H1 (cell line): ENCODE data around the gene LHFPL6. TPM values are rescaled to one million over a fixed set of nuclear protein-coding genes. Genes with fewer than 3 reads are reported as not detected.

Experiments used
- CTCF ChIA-PET: fragments of 300-600 bp; sonication (Branson Sonifier 250); formaldehyde crosslinking; loops from one replicate; lab custom pipeline; 2021; ENCODE audit not compliant: partially characterized antibody; lab: Charles Lee
- POLR2A ChIA-PET: fragments of 300-600 bp; sonication (Branson Sonifier 250); formaldehyde crosslinking; loops from one replicate; lab custom pipeline; 2021; ENCODE audit warnings: inconsistent platforms; ENCODE audit not compliant: partially characterized antibody; lab: Charles Lee
- DNase-seq, 2 experiments: peaks; one replicate each; pipeline versions ENCODE4 v3.0.0 to v3.0.0-alpha.2; 2010 to 2022; ENCODE audit warnings: low spot score in 2 of 2, low read depth in 1 of 2, mixed read lengths in 1 of 2
- FAIRE-seq: peaks from 2 replicates; lab custom pipeline; 2011; peaks lifted over from hg19 to GRCh38; lab: Jason Lieb, UNC
- H2AFZ ChIP-seq: 2 replicates; pipeline ENCODE4 v1.8.1; 2012; ENCODE audit warnings: low read length, inconsistent platforms
- H2AK5ac ChIP-seq: 2 replicates; pipeline ENCODE4 v1.6.1; 2013; ENCODE audit warnings: low read depth, low read length
- H2BK120ac ChIP-seq: replicated peaks from 2 replicates; pipeline ENCODE3; 2013; ENCODE audit warnings: low read depth, low read length, inconsistent platforms
- H2BK12ac ChIP-seq: 2 replicates; pipeline ENCODE4 v1.6.1; 2013; ENCODE audit warnings: low read depth, low read length
- H2BK15ac ChIP-seq: 2 replicates; pipeline ENCODE4 v1.6.1; 2013; ENCODE audit warnings: low read length
- H2BK20ac ChIP-seq: 2 replicates; pipeline ENCODE4 v1.6.1; 2013; ENCODE audit warnings: low read length
- H2BK5ac ChIP-seq: 2 replicates; pipeline ENCODE4 v1.6.1; 2013; ENCODE audit warnings: low read depth, low read length
- H3K14ac ChIP-seq: 2 replicates; pipeline ENCODE4 v1.6.1; 2013; ENCODE audit warnings: inconsistent platforms; ENCODE audit not compliant: insufficient read length
- H3K18ac ChIP-seq: 2 replicates; pipeline ENCODE4 v1.6.1; 2013; ENCODE audit warnings: low read length; ENCODE audit errors: extremely low read depth
- H3K23ac ChIP-seq: 2 replicates; pipeline ENCODE4 v1.6.1; 2013; ENCODE audit warnings: inconsistent platforms; ENCODE audit not compliant: insufficient read length
- H3K23me2 ChIP-seq: 2 replicates; pipeline ENCODE4 v1.6.1; 2013; ENCODE audit warnings: low read depth, low read length
- H3K27ac ChIP-seq: 2 replicates; pipeline ENCODE4 v1.6.1; 2011; ENCODE audit warnings: low read depth, low read length, inconsistent platforms
- H3K27me3 ChIP-seq, 4 experiments: replicated peaks in 1 of 4; 1 replicate in 1 of 4; 2 replicates in 3 of 4; pipeline versions ENCODE4 v1.6.1 to v1.8.1; 2011 to 2013; ENCODE audit warnings: low read length in 3 of 4, mild to moderate bottlenecking in 3 of 4, inconsistent platforms in 2 of 4, mixed read lengths in 2 of 4, moderate library complexity in 1 of 4; ENCODE audit not compliant: control insufficient read depth in 3 of 4, insufficient read depth in 3 of 4; ENCODE audit errors: extremely low read depth in 1 of 4
- H3K36me3 ChIP-seq, 4 experiments: 2 replicates each; pipeline versions ENCODE4 v1.6.1 to v1.8.1; 2011 to 2013; ENCODE audit warnings: mild to moderate bottlenecking in 4 of 4, low read length in 3 of 4, moderate library complexity in 2 of 4, control low read depth in 1 of 4, inconsistent platforms in 1 of 4; ENCODE audit not compliant: insufficient read depth in 4 of 4, control insufficient read depth in 2 of 4
- H3K4ac ChIP-seq: replicated peaks from 2 replicates; pipeline ENCODE3; 2013; ENCODE audit warnings: low read length, low read depth, mixed read lengths, inconsistent platforms; ENCODE audit not compliant: insufficient read length
- H3K4me1 ChIP-seq, 4 experiments: replicated peaks in 1 of 4; 1 replicate in 1 of 4; 2 replicates in 3 of 4; pipeline versions ENCODE4 v1.6.1 to v1.8.1; 2011 to 2013; ENCODE audit warnings: low read length in 3 of 4, inconsistent platforms in 2 of 4, mixed read lengths in 1 of 4; ENCODE audit not compliant: insufficient read depth in 4 of 4, control insufficient read depth in 3 of 4
- H3K4me2 ChIP-seq, 2 experiments: 2 replicates each; pipeline versions ENCODE4 v1.6.1 to v1.8.1; 2011 to 2013; ENCODE audit warnings: low read depth in 2 of 2, low read length in 2 of 2, control low read depth in 1 of 2, inconsistent platforms in 1 of 2, mild to moderate bottlenecking in 1 of 2; ENCODE audit not compliant: insufficient read depth in 1 of 2
- H3K4me3 ChIP-seq, 4 experiments: fragments of 200-600, 300-600 bp in 1 of 4; sonication (generic), shearing (Covaris generic), sonication (Bioruptor Twin) in 1 of 4; 2 replicates each; pipeline versions ENCODE4 v1.5.1 to v1.8.1; 2011 to 2016; ENCODE audit warnings: low read length in 4 of 4, low read depth in 3 of 4, control low read depth in 2 of 4, inconsistent platforms in 2 of 4, mild to moderate bottlenecking in 2 of 4, mixed read lengths in 1 of 4, moderate library complexity in 1 of 4; ENCODE audit not compliant: insufficient read depth in 2 of 4; ENCODE audit errors: extremely low read depth in 1 of 4
- H3K56ac ChIP-seq: replicated peaks from 2 replicates; pipeline ENCODE3; 2013; ENCODE audit warnings: low read depth, mild to moderate bottlenecking, mixed read lengths, low read length, inconsistent platforms; ENCODE audit not compliant: insufficient read length
- H3K79me1 ChIP-seq: 2 replicates; pipeline ENCODE4 v1.6.1; 2013; ENCODE audit warnings: low read depth, low read length, control low read depth
- H3K79me2 ChIP-seq, 2 experiments: 2 replicates each; pipeline versions ENCODE4 v1.6.1 to v1.8.1; 2012 to 2013; ENCODE audit warnings: low read length in 2 of 2, mild to moderate bottlenecking in 2 of 2, inconsistent platforms in 1 of 2; ENCODE audit not compliant: insufficient read depth in 2 of 2, control insufficient read depth in 1 of 2
- H3K9ac ChIP-seq, 4 experiments: replicated peaks in 1 of 4; 1 replicate in 1 of 4; 2 replicates in 3 of 4; pipeline versions ENCODE4 v1.6.1 to v1.8.1; 2011 to 2013; ENCODE audit warnings: low read depth in 3 of 4, low read length in 3 of 4, control low read depth in 2 of 4, mild to moderate bottlenecking in 2 of 4, moderate library complexity in 2 of 4, inconsistent platforms in 1 of 4; ENCODE audit errors: extremely low read depth in 1 of 4
- H3K9me3 ChIP-seq, 2 experiments: 2 replicates each; pipeline versions ENCODE4 v1.6.1 to v1.8.1; 2012 to 2013; ENCODE audit warnings: mild to moderate bottlenecking in 2 of 2, moderate library complexity in 2 of 2, control low read depth in 1 of 2, inconsistent platforms in 1 of 2, low read depth in 1 of 2, low read length in 1 of 2, mixed read lengths in 1 of 2; ENCODE audit not compliant: insufficient read depth in 2 of 2
- H4K20me1 ChIP-seq, 2 experiments: replicated peaks in 1 of 2; 2 replicates each; pipeline versions ENCODE3 to v1.8.1; 2011 to 2013; ENCODE audit warnings: inconsistent platforms in 2 of 2, low read length in 2 of 2, mild to moderate bottlenecking in 1 of 2; ENCODE audit not compliant: insufficient read depth in 2 of 2, control insufficient read depth in 1 of 2
- H4K5ac ChIP-seq: 2 replicates; pipeline ENCODE4 v1.6.1; 2013; ENCODE audit warnings: low read length, low read depth, mixed read lengths, inconsistent platforms; ENCODE audit not compliant: insufficient read length
- H4K8ac ChIP-seq: 2 replicates; pipeline ENCODE4 v1.8.0; 2013; ENCODE audit warnings: mild to moderate bottlenecking, moderate library complexity, low read length, inconsistent platforms; ENCODE audit not compliant: insufficient read depth; ENCODE audit errors: extremely low read depth
- H4K91ac ChIP-seq: replicated peaks from 2 replicates; pipeline ENCODE3; 2013; ENCODE audit warnings: low read length, mixed read lengths, inconsistent platforms; ENCODE audit not compliant: insufficient read length
- ATF3 ChIP-seq: IDR thresholded peaks from 2 replicates; pipeline ENCODE4 v1.6.1; 2011; ENCODE audit warnings: low read depth, mild to moderate bottlenecking, low read length; ENCODE audit not compliant: insufficient read depth
- CTBP2 ChIP-seq: IDR thresholded peaks from 2 replicates; pipeline ENCODE4 v1.7.0; 2011; ENCODE audit warnings: borderline replicate concordance, mild to moderate bottlenecking, moderate library complexity, mixed read lengths, low read length; ENCODE audit not compliant: insufficient read depth, insufficient read length
- EP300 ChIP-seq, 2 experiments: IDR thresholded peaks; 1 replicate in 1 of 2; 2 replicates in 1 of 2; pipeline ENCODE4 v1.6.1; 2011 to 2012; ENCODE audit warnings: low read depth in 2 of 2, low read length in 2 of 2, mild to moderate bottlenecking in 2 of 2, borderline replicate concordance in 1 of 2, inconsistent platforms in 1 of 2, moderate library complexity in 1 of 2
- FOSL1 ChIP-seq: IDR thresholded peaks from 2 replicates; pipeline ENCODE4 v1.6.1; 2011; ENCODE audit warnings: mild to moderate bottlenecking, low read depth, low read length, moderate library complexity; ENCODE audit not compliant: insufficient read depth
- KDM5A ChIP-seq: fragments of 200-600 bp; IDR thresholded peaks from 2 replicates; pipeline ENCODE4 v1.7.1; 2012; ENCODE audit warnings: mild to moderate bottlenecking, low read length, inconsistent platforms, mixed read lengths
- RFX5 ChIP-seq: IDR thresholded peaks from 2 replicates; pipeline ENCODE4 v1.6.1; 2011; ENCODE audit warnings: low read depth, low read length, improper control_type of control experiment, borderline replicate concordance
- RNF2 ChIP-seq: fragments of 200-900, 300-1000 bp; sonication (generic); IDR thresholded peaks from 2 replicates; pipeline ENCODE4 v1.7.1; 2016; ENCODE audit warnings: borderline replicate concordance, low read depth, mild to moderate bottlenecking, antibody characterized with exemption, low read length; ENCODE audit not compliant: poor library complexity, severe bottlenecking; ENCODE audit errors: missing control alignments
- SIX5 ChIP-seq: IDR thresholded peaks from 2 replicates; pipeline ENCODE4 v1.6.1; 2011; ENCODE audit warnings: mild to moderate bottlenecking, low read depth, low read length
- SP2 ChIP-seq: IDR thresholded peaks from 2 replicates; pipeline ENCODE4 v1.6.1; 2012; ENCODE audit warnings: mild to moderate bottlenecking, low read length, inconsistent platforms
- TBP ChIP-seq: IDR thresholded peaks from 2 replicates; pipeline ENCODE4 v1.6.1; 2011; ENCODE audit warnings: low read depth, low read length, improper control_type of control experiment
- TCF12 ChIP-seq: IDR thresholded peaks from 2 replicates; pipeline ENCODE4 v1.6.1; 2011; ENCODE audit warnings: low read depth, mild to moderate bottlenecking, low read length
- WGBS, 2 experiments: shearing (Covaris generic) in 1 of 2; methylation state at CpG; one replicate each; pipeline versions ENCODE4 v1.1.6 to v1.1.7; 2013 to 2015; ENCODE audit warnings: low lambda C conversion rate in 2 of 2, mixed read lengths in 2 of 2, inconsistent platforms in 1 of 2, low coverage in 1 of 2, missing lambda C conversion rate in 1 of 2; ENCODE audit not compliant: insufficient replicate concordance in 2 of 2, insufficient coverage in 1 of 2, insufficient read length in 1 of 2; ENCODE audit errors: extremely low coverage in 1 of 2, missing lambda C conversion rate in 1 of 2; 5-methylcytosine and 5-hydroxymethylcytosine counted together
- polyA plus RNA-seq, 7 experiments: library from polyadenylated mRNA; depleted of rRNA in 3 of 7; stranded (reverse) in 5 of 7; unstranded in 2 of 7; fragments of >200 nt in 5 of 7; fragments of 200-250 nt in 2 of 7; gene quantifications; 1 replicate in 5 of 7; 2 replicates in 1 of 7; 4 replicates in 1 of 7; pipeline versions ENCODE4 v1.2.1 to v1.2.3, GENCODE V29; 2011 to 2013; ENCODE audit warnings: missing spikeins in 2 of 7, mixed read lengths in 2 of 7
- total RNA-seq: library from RNA; stranded (reverse); fragmentation: NEBNext Ultra II Directional; extraction: Animal tissue kit (Norgen Biotek cat#: 25700); gene quantifications from 2 replicates; pipeline ENCODE4 v1.2.1, GENCODE V29; 2021
- TF ChIP-seq, protein P1 (sequence below): IDR thresholded peaks from 2 replicates; pipeline ENCODE4 v1.6.1; 2011; ENCODE audit warnings: low read length, improper control_type of control experiment

LHFPL6 gene
- total and polyA plus RNA-seq, 2 of the 8 experiments (the other 6 are each of a cell fraction or from before 2014, with no cell fraction given): 7.6 to 17.0 TPM

DNA sequence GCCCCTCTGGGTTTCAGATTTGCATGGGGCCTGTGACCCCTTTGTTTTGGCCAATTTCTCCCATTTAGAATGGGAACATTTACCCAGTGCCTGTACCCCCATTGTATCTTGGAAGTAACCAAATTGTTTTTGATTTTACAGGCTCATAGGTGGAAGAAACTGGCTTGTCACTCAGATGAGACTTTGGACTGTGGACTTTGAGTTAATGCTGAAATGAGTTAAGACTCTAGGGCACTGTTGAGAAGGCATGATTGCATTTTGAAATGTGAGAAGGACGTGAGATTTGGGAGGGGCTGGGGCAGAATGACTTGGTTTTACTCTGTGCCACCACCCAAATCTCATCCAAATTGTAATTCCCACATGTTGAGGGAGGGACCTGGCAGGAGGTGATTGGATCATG lies 306.0 kb downstream of the LHFPL6 start:
- Histone ChIP-seq H4K5ac (no peak overlapping the region), H3K4me1 (no peaks in the 10 kb centered on the region), H3K14ac (no peak overlapping the region), H2BK12ac (no peak overlapping the region), H3K23me2 (no peaks in the 10 kb centered on the region), H4K91ac (no peak overlapping the region), H4K8ac (no peak overlapping the region), H2BK15ac (no peak overlapping the region), H2BK20ac (no peak overlapping the region), H3K4ac (no peak overlapping the region), H2BK120ac (no peak overlapping the region), H3K23ac (no peak overlapping the region), H3K56ac (no peak overlapping the region), H3K27ac (no peak overlapping the region), H2AK5ac (no peak overlapping the region), H3K27me3 (peaks cover 0 to 1% (median 0%) of the 10 kb centered on the region in 4 experiments; a peak in 1 of 7 replicates), H4K20me1 (no peaks in the 10 kb centered on the region), H3K79me1 (no peaks in the 10 kb centered on the region; the same call in 1 of the 2 replicates), H3K4me3 (no peak overlapping the region), H2BK5ac (no peak overlapping the region), H3K9ac (no peak overlapping the region), H3K36me3 (no peaks in the 10 kb centered on the region), H3K18ac (no peak overlapping the region), H3K9me3 (peaks cover 15% of the 10 kb centered on the region in 2 experiments), H2AFZ (no peak overlapping the region), H3K4me2 (no peak overlapping the region), H3K79me2 (no peaks in the 10 kb centered on the region)
- DNase-seq (no peak), FAIRE-seq (no peak)
- 86% methylated on average over 1 of the region's 1 CpG; no CpG with 5 or more reads in 1 of the 2 experiments for WGBS, 2 experiments
- ChIA-PET POLR2A (no interaction called here), CTCF (interaction anchor here (1.7 kb wide), 1 partner anchor 13 kb away, joined by 4 read pairs; no protein-coding TSS in a partner anchor)
- TF ChIP-seq TBP (no peak), RFX5 (no peak), CTBP2 (no peak), TCF12 (no peak), RNF2 (no peak), EP300 (IDR thresholded peaks at IDR 0.05; ENCODE audit: borderline replicate concordance in 1 of 2, low read depth in 2 of 2, low read length in 2 of 2) (no peak), SP2 (no peak), KDM5A (no peak), SIX5 (no peak), FOSL1 (no peak), ATF3 (no peak)
- TF ChIP-seq, protein P1, sequence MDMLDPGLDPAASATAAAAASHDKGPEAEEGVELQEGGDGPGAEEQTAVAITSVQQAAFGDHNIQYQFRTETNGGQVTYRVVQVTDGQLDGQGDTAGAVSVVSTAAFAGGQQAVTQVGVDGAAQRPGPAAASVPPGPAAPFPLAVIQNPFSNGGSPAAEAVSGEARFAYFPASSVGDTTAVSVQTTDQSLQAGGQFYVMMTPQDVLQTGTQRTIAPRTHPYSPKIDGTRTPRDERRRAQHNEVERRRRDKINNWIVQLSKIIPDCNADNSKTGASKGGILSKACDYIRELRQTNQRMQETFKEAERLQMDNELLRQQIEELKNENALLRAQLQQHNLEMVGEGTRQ: no peak
